Measurements from ENCODE around the gene ZFAND5. TPM values are rescaled to one million over a fixed set of nuclear protein-coding genes. Genes with fewer than 3 reads are reported as not detected.
A peak's percentile ranks its signal among the peaks of the same experiment; 100 is the strongest.

ZFAND5 gene
- total and polyA plus RNA-seq, 2 of the 13 experiments (the other 11 are each of a cell fraction or from before 2014, with no cell fraction given), result 53.4 to 60.2 TPM

GRCh38 chr9:72364679-72365524, at the start of gene ZFAND5 (continued):
- TF ChIP-seq ZNF512B (CRISPR knock-in tag; IDR thresholded peaks at IDR 0.05; ENCODE audit: borderline replicate concordance) (no peak), SRSF9 (IDR thresholded peaks at IDR 0.05; ENCODE audit: borderline replicate concordance, insufficient read depth, low read depth, low read length, poor library complexity, severe bottlenecking) (no peak), ZBED4 (CRISPR knock-in tag; IDR thresholded peaks at IDR 0.05; ENCODE audit: borderline replicate concordance) (no peak; the same call in 1 of the 2 replicates), AHR (CRISPR knock-in tag; IDR thresholded peaks at IDR 0.05) (peak; percentile 97), ATF5 (CRISPR knock-in tag; IDR thresholded peaks at IDR 0.05; ENCODE audit: low read depth) (0 out of 2 replicates have a peak, but pooled peaks have one; percentile 13), ARHGAP35 (CRISPR knock-in tag; IDR thresholded peaks at IDR 0.05; ENCODE audit: borderline replicate concordance) (0 out of 2 replicates have a peak, but pooled peaks have one; percentile 69), KLF9 (CRISPR knock-in tag; IDR thresholded peaks at IDR 0.05; ENCODE audit: low read depth) (no peak), ZNF670 (CRISPR knock-in tag; IDR thresholded peaks at IDR 0.05; ENCODE audit: borderline replicate concordance) (no peak), ATF4 (CRISPR knock-in tag; IDR thresholded peaks at IDR 0.05) (peak in 1 of 2 experiments; percentile 40; a peak in 1 of 4 replicates), ZNF776 (CRISPR knock-in tag; IDR thresholded peaks at IDR 0.05) (peak; percentile 17), PAF1 (CRISPR knock-in tag; IDR thresholded peaks at IDR 0.05) (no peak), BCL3 (CRISPR knock-in tag; IDR thresholded peaks at IDR 0.05) (peak; percentile 75), THAP7 (CRISPR knock-in tag; IDR thresholded peaks at IDR 0.05) (no peak), CC2D1A (CRISPR knock-in tag; IDR thresholded peaks at IDR 0.05) (no peak), HMG20B (CRISPR knock-in tag; conservative IDR thresholded peaks at IDR 0.05) (no peak; the same call in 1 of the 2 replicates)

All from HepG2 (cell line).